ENCODE data around the gene WDR33.
"Not testable (repeated sequence)": the region's sequence is repeated elsewhere in the genome, so short reads cannot be mapped to it uniquely, and the experiment has no call there.

Gene WDR33

GRCh38 chr2:127829845-127830246 lies 18.9 kb upstream of the WDR33 start:
- H3K4me3 ChIP-seq (ENCODE audit: control insufficient read depth, low read depth, low read length), result no peak overlapping the region
- no peak for TF ChIP-seq CTCF (conservative IDR thresholded peaks at IDR 0.05; ENCODE audit: control insufficient read depth, insufficient read depth, low read depth, low read length)
- no peak for DNase-seq (ENCODE audit: low read depth)

- DNase-seq (ENCODE audit: low read depth); H3K4me3 ChIP-seq (ENCODE audit: control insufficient read depth, low read depth, low read length): not testable (repeated sequence)
Measured at GRCh38 chr2:127826708-127827107, 15.7 kb upstream of the WDR33 start.

- H3K4me3 ChIP-seq (ENCODE audit: control insufficient read depth, low read depth, low read length), result no peak overlapping the region
- DNase-seq (ENCODE audit: low read depth), result no peak
- no peak for TF ChIP-seq CTCF (conservative IDR thresholded peaks at IDR 0.05; ENCODE audit: control insufficient read depth, insufficient read depth, low read depth, low read length)
Measured at GRCh38 chr2:127826047-127826446, 15.1 kb upstream of the WDR33 start.

- DNase-seq (ENCODE audit: low read depth), result peak; percentile 32
- no peak overlapping the region for H3K4me3 ChIP-seq (ENCODE audit: control insufficient read depth, low read depth, low read length)
- TF ChIP-seq CTCF (conservative IDR thresholded peaks at IDR 0.05; ENCODE audit: control insufficient read depth, insufficient read depth, low read depth, low read length), result no peak
Measured at GRCh38 chr2:127820080-127820668, 9.2 kb upstream of the WDR33 start.

GRCh38 chr2:127818794-127819425 lies 7.9 kb upstream of the WDR33 start:
- no peak overlapping the region for H3K4me3 ChIP-seq (ENCODE audit: control insufficient read depth, low read depth, low read length)
- no peak for DNase-seq (ENCODE audit: low read depth)
- no peak for TF ChIP-seq CTCF (conservative IDR thresholded peaks at IDR 0.05; ENCODE audit: control insufficient read depth, insufficient read depth, low read depth, low read length)

GRCh38 chr2:127818241-127818640 lies 7.3 kb upstream of the WDR33 start:
- DNase-seq (ENCODE audit: low read depth), result no peak
- no peak for TF ChIP-seq CTCF (conservative IDR thresholded peaks at IDR 0.05; ENCODE audit: control insufficient read depth, insufficient read depth, low read depth, low read length)
- H3K4me3 ChIP-seq (ENCODE audit: control insufficient read depth, low read depth, low read length), result no peak overlapping the region

GRCh38 chr2:127814677-127815076 lies 3.7 kb upstream of the WDR33 start:
- TF ChIP-seq CTCF (conservative IDR thresholded peaks at IDR 0.05; ENCODE audit: control insufficient read depth, insufficient read depth, low read depth, low read length), result no peak
- H3K4me3 ChIP-seq (ENCODE audit: control insufficient read depth, low read depth, low read length), result no peak overlapping the region
- DNase-seq (ENCODE audit: low read depth), result no peak

GRCh38 chr2:127812441-127812840 lies 1.5 kb upstream of the WDR33 start:
- DNase-seq (ENCODE audit: low read depth); H3K4me3 ChIP-seq (ENCODE audit: control insufficient read depth, low read depth, low read length): not testable (repeated sequence)

Data from fibroblast of mammary gland (primary cell).